Measurements from ENCODE around the gene GPR171.

The GPR171 gene

GRCh38 chr3:151197228-151197627, 5.8 kb downstream of the GPR171 start:
- Histone ChIP-seq H3K9me3 (ENCODE audit: insufficient read depth, low read length) (no peaks in the 10 kb centered on the region), H3K27me3 (ENCODE audit: low read length) (no peaks in the 10 kb centered on the region), H3K4me3 (ENCODE audit: insufficient read depth, low read length, poor library complexity, severe bottlenecking) (no peak overlapping the region), H3F3A (ENCODE audit: insufficient read depth) (no peaks in the 10 kb centered on the region), H2AFZ (ENCODE audit: low read depth, low read length, severe bottlenecking) (no peak overlapping the region), H3K9me2 (replicated peaks; ENCODE audit: insufficient read depth, low read length) (no peaks in the 10 kb centered on the region), H3K36me3 (ENCODE audit: low read length) (0 out of 2 replicates have a peak, but pooled peaks cover 11% of the 10 kb centered on the region), H4K20me1 (ENCODE audit: low read depth, low read length) (no peaks in the 10 kb centered on the region), H3K27ac (ENCODE audit: low read depth, low read length) (no peak overlapping the region), H3K9ac (ENCODE audit: low read length) (no peak overlapping the region), H3K4me2 (ENCODE audit: low read depth, low read length, poor library complexity, severe bottlenecking) (no peak overlapping the region), H3K79me2 (ENCODE audit: insufficient read depth, low read length) (no peaks in the 10 kb centered on the region)
- TF ChIP-seq EZH2phosphoT487 (conservative IDR thresholded peaks at IDR 0.05; ENCODE audit: low read length) (no peak), CTCF (IDR thresholded peaks at IDR 0.05; ENCODE audit: insufficient read depth, low read length, poor library complexity, severe bottlenecking) (no peak)

- Histone ChIP-seq H3K27ac (ENCODE audit: low read depth, low read length) (no peak overlapping the region), H3K79me2 (ENCODE audit: insufficient read depth, low read length) (no peaks in the 10 kb centered on the region), H2AFZ (ENCODE audit: low read depth, low read length, severe bottlenecking) (no peak overlapping the region), H3K36me3 (ENCODE audit: low read length) (0 out of 2 replicates have a peak, but pooled peaks cover 11% of the 10 kb centered on the region), H3K9me3 (ENCODE audit: insufficient read depth, low read length) (no peaks in the 10 kb centered on the region), H3K4me3 (ENCODE audit: insufficient read depth, low read length, poor library complexity, severe bottlenecking) (no peak overlapping the region), H3K9ac (ENCODE audit: low read length) (no peak overlapping the region), H3K9me2 (replicated peaks; ENCODE audit: insufficient read depth, low read length) (no peaks in the 10 kb centered on the region), H3F3A (ENCODE audit: insufficient read depth) (no peaks in the 10 kb centered on the region), H4K20me1 (ENCODE audit: low read depth, low read length) (no peaks in the 10 kb centered on the region), H3K27me3 (ENCODE audit: low read length) (no peaks in the 10 kb centered on the region), H3K4me2 (ENCODE audit: low read depth, low read length, poor library complexity, severe bottlenecking) (no peak overlapping the region)
- TF ChIP-seq CTCF (IDR thresholded peaks at IDR 0.05; ENCODE audit: insufficient read depth, low read length, poor library complexity, severe bottlenecking): no peak
- no peak for TF ChIP-seq EZH2phosphoT487 (conservative IDR thresholded peaks at IDR 0.05; ENCODE audit: low read length)
These were observed 6.6 kb downstream of the GPR171 start for GRCh38 chr3:151196434-151196833.

GRCh38 chr3:151195826-151196225, 7.2 kb downstream of the GPR171 start:
- H3K9ac ChIP-seq (ENCODE audit: low read length): no peak overlapping the region
- no peaks in the 10 kb centered on the region for H4K20me1 ChIP-seq (ENCODE audit: low read depth, low read length)
- H2AFZ ChIP-seq (ENCODE audit: low read depth, low read length, severe bottlenecking): no peak overlapping the region
- H3K9me3 ChIP-seq (ENCODE audit: insufficient read depth, low read length): no peaks in the 10 kb centered on the region
- H3K27ac ChIP-seq (ENCODE audit: low read depth, low read length): no peak overlapping the region
- no peaks in the 10 kb centered on the region for H3K27me3 ChIP-seq (ENCODE audit: low read length)
- no peak overlapping the region for H3K4me2 ChIP-seq (ENCODE audit: low read depth, low read length, poor library complexity, severe bottlenecking)
- no peaks in the 10 kb centered on the region for H3F3A ChIP-seq (ENCODE audit: insufficient read depth)
- no peaks in the 10 kb centered on the region for H3K9me2 ChIP-seq (replicated peaks; ENCODE audit: insufficient read depth, low read length)
- no peak overlapping the region for H3K4me3 ChIP-seq (ENCODE audit: insufficient read depth, low read length, poor library complexity, severe bottlenecking)
- H3K79me2 ChIP-seq (ENCODE audit: insufficient read depth, low read length): no peaks in the 10 kb centered on the region
- 0 out of 2 replicates have a peak, but pooled peaks cover 14% of the 10 kb centered on the region for H3K36me3 ChIP-seq (ENCODE audit: low read length)
- TF ChIP-seq CTCF (IDR thresholded peaks at IDR 0.05; ENCODE audit: insufficient read depth, low read length, poor library complexity, severe bottlenecking): no peak
- TF ChIP-seq EZH2phosphoT487 (conservative IDR thresholded peaks at IDR 0.05; ENCODE audit: low read length): no peak
